NCI-H446 treated with DMSO at 0.1 percent for 48 hours (cell line): ENCODE results near the gene ATG16L2.
"Not testable (repeated sequence)": the region's sequence is repeated elsewhere in the genome, so short reads cannot be mapped to it uniquely, and the experiment has no call there.

Source experiments
- DNase-seq: peaks from one replicate; lab custom pipeline; 2025; lab: John Stamatoyannopoulos, UW

The ATG16L2 gene

DNA sequence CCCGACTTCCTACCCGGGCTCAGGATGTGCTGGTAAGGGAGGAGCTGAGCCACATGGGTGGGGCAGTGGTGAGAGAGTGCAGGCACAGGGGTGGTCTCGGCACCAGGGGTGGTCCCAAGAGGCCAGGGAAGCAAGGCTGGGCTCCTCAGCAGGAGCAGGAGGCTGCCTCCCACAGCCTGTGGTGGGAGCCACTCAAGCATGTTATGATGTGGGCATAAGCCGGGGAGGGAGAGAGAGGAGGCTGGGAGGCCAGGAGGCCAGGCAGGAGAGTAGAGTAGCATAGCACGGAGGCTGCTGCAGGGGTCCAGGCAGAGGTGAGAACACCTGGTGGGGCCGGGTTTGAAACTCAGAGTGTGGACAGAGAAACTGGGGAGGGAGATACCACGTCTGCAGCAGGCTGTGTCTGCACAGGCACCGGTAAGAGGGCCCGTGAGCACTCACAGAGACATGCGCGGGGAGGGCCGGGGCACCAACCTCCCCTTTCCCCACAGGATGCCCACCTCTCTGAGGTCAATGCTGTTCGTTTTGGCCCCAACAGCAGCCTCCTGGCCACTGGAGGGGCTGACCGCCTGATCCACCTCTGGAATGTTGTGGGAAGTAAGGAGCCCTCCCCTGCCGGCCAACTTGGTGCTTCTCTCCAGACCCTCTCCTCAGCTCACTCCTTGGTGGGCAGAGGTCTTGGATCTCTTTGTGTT lies 10.7 kb downstream of the ATG16L2 start:
- DNase-seq, result no peak

DNA sequence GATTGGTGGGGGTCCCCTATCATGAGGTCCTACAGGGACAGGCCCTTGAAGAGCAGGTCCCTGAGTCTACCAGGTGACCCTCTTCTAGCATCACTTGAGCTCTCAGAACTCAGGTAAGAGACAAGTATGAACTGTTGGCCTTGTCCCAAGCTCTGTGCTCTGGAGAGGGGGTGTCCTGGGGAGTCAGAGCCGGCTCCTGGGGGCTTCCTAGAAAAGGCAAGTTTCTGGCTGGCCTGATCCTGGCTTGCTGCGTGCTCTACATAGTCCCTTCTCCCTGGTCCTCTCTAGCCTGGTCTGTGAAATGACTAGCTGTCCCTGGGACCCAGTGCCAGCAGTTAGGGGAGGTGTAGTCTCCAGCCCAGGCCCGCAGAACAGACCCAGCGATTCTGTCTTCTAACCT lies 11.4 kb downstream of the ATG16L2 start:
- no peak for DNase-seq

- DNase-seq, result no peak
Observed at GRCh38 chr11:72826191-72826941, 12.2 kb downstream of the ATG16L2 start.

- DNase-seq, result no peak
Observed at GRCh38 chr11:72826942-72827480, 12.8 kb downstream of the ATG16L2 start.

GRCh38 chr11:72827656-72828055 lies 13.4 kb downstream of the ATG16L2 start:
- DNase-seq, result not testable (repeated sequence)

DNA sequence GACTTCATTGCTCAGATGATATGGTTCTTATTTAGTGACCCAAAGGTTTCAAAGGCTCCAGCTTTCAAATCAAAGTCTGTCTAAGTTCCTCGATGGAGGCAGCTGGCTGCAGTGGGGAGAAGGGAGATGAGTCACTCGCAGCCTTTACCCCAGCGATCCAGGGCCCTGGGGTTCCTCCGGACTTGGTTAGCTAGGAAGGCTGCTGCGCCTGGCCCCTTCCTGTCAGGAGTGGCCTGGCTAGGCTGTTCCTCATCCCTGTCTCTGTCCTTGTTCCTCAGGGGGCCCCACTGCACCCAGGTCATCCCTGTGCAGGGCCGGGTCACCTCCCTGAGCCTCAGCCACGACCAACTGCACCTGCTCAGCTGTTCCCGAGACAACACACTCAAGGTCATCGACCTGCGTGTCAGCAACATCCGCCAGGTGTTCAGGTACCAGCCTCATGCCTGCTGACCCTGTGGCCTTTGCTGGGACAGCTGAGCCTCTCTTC lies 13.9 kb downstream of the ATG16L2 start:
- no peak for DNase-seq

GRCh38 chr11:72828692-72829101 lies 14.5 kb downstream of the ATG16L2 start:
- DNase-seq, result no peak

DNA sequence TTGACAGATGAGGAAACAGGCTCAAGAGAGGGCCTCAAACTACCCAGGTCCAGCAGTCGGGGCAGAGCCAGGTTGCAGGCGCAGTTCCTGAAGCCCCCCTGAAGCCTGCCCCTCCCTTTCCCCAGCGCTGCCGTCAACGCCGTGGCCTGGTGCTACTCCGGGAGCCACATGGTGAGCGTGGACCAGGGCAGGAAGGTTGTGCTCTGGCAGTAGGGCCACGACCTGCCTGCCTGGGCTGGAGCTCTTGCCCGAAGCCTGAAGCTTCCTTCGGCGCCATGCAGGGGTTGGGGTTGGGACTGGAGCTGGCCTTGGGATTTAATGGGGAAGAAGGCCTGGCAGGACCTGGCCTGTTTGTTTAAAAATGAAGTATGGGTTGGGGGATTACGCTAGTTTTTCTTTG lies 15.0 kb downstream of the ATG16L2 start:
- no peak for DNase-seq

DNA sequence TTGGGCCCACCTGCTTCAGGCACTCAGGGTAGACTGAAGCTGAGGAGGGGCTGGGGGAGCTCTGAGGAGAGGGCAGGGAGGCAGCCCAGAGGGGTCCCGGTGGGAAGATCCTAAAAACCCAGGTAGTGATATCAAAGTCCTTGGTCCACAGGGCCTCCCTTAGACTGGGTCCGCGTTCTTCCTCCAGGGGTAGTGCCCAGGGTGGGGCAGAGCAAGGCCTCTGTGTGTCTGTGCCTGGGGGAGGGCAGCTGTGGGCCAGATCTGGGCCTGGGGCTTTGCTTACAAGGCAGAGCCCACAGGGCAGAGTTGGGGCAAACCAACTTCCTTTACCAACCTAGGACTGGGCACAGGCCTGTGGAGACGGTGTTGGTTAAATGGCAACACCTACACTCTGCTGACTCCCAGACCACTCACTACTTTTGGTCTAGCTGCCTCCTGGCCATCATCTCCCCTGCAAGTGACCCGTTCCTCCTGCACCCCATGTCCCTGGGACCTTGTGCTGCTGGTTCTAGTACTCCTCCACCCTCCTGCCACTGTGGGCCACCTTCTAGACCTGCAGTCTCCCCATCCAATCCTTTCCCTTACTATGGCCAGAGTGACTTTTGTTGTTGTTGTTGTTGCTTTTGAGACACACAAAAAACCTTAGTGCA lies 15.8 kb downstream of the ATG16L2 start:
- DNase-seq, result no peak

GRCh38 chr11:72831521-72832300 lies 17.5 kb downstream of the ATG16L2 start:
- peak; percentile 51 for DNase-seq

GRCh38 chr11:72832301-72833082 lies 18.3 kb downstream of the ATG16L2 start:
- no peak for DNase-seq

DNA sequence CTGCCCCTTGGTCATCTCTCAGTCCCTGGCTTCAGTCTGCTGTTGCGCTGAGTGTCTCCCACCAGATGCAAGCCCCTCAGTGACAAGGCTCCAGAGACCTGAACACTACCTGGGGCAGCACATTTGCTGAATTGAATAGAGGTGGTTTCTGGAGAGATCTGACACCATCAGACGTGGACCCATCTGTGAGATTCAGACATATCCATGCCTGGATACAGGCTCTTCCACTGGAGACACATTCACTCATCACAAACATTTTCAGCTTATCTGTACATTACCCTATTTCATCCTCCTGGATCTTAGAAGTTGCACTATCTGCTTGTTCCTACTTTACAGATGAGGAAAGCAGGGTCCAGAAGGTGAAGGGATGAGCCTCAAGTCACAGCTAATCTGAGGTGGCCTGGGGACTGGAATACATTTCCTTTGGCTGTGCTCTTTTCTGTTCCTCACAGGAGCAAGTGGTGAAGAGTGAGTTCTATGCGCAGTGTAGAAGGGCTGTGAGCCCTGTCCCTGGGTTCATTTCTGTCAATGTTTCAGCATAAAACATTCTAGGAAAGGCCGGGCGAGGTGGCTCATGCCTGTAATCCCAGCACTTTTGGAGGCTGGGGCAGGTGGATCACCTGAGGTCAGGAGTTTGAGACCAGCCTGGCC lies 19.0 kb downstream of the ATG16L2 start:
- DNase-seq, result no peak

- DNase-seq, result no peak
Observed at GRCh38 chr11:72833811-72834493, 19.7 kb downstream of the ATG16L2 start.

DNA sequence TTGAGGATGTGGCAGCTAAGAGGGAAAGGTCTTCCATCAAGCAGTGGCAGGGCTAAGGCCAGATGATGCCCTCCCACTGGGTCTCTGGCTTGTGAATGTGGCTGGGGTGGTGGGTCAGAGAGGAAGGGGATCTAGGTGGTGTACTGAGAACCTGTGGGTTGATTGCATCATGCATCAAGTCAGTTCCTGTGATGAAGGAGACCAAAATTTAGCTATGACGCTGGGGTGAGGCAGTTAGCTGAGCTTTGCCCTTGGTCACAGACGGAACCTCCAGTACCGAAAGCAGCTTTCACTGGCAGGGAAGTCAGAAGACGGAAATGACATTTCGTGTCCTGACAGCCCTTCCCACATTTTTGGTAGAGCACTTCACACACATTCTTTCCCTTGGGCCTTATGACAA lies 20.7 kb downstream of the ATG16L2 start:
- DNase-seq, result no peak

GRCh38 chr11:72836111-72836510 lies 21.9 kb downstream of the ATG16L2 start:
- no peak for DNase-seq

- DNase-seq, result no peak
Observed at GRCh38 chr11:72838691-72839305, 24.6 kb downstream of the ATG16L2 start.

DNA sequence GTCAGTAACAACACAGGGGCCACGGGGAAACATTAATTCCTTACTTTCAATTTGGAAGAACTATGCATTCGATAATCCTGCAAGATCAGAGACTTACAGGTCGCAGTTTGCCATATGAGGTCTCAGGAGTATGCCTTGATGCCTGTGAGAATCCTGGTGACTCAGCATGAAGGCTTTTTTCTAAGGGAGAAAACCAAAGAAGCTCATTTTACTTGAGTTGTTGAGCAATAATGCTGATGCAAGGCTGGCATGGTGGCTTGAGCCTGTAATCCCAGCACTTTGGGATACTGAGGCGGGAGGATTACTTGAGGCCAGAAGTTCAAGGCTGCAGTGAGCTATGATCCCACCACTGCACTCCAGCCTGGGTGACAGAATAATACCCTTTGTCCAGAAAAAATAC lies 26.6 kb downstream of the ATG16L2 start:
- no peak for DNase-seq

GRCh38 chr11:72841397-72841796 lies 27.2 kb downstream of the ATG16L2 start:
- no peak for DNase-seq

GRCh38 chr11:72842126-72842525 lies 27.9 kb downstream of the ATG16L2 start:
- DNase-seq, result no peak
